Epithelial cell of proximal tubule (primary cell): ENCODE measurements around the gene DNAAF8. TPM values are rescaled to one million over a fixed set of nuclear protein-coding genes. Genes with fewer than 3 reads are reported as not detected.

Source experiments
- DNase-seq: peaks from one replicate; pipeline ENCODE4 v3.0.0-alpha.2; 2011; ENCODE audit warnings: low read depth
- H3K4me3 ChIP-seq: 2 replicates; pipeline ENCODE4 v1.5.1; 2011; ENCODE audit warnings: low read depth, mild to moderate bottlenecking, low read length
- total RNA-seq: library from RNA; depleted of rRNA; stranded (reverse); fragments of >200 nt; gene quantifications from 2 replicates; pipeline ENCODE4 v1.2.3, GENCODE V29; 2015
- TF ChIP-seq, protein P1 (sequence below): conservative IDR thresholded peaks from 2 replicates; pipeline ENCODE4 v1.5.1; 2012; ENCODE audit warnings: low read depth, mild to moderate bottlenecking, low read length

DNAAF8 gene
- total RNA-seq, 1 donor from 2014 or later: not detected

DNA sequence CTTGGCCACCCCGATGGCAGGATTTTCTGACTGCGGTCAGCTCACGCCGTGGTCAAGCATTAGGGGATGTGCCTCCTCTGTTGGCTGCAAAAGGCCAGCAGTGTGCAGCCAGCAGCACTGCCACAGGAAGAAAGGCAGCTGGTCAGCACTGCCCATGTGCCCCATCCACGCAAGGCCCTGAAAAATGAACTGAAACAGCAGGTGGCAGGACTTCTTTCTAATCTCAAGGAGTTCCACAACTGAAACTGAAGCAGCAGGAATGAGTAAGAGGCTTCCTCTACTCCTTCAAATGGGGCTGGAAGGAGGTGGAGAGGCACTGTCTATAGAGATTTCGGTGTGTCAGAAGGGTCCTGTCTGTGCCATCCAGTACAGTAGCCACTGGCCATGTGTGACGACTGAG lies 29.5 kb downstream of the DNAAF8 start:
- H3K4me3 ChIP-seq: no peak overlapping the region
- TF ChIP-seq, protein P1, sequence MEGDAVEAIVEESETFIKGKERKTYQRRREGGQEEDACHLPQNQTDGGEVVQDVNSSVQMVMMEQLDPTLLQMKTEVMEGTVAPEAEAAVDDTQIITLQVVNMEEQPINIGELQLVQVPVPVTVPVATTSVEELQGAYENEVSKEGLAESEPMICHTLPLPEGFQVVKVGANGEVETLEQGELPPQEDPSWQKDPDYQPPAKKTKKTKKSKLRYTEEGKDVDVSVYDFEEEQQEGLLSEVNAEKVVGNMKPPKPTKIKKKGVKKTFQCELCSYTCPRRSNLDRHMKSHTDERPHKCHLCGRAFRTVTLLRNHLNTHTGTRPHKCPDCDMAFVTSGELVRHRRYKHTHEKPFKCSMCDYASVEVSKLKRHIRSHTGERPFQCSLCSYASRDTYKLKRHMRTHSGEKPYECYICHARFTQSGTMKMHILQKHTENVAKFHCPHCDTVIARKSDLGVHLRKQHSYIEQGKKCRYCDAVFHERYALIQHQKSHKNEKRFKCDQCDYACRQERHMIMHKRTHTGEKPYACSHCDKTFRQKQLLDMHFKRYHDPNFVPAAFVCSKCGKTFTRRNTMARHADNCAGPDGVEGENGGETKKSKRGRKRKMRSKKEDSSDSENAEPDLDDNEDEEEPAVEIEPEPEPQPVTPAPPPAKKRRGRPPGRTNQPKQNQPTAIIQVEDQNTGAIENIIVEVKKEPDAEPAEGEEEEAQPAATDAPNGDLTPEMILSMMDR: no peak
- DNase-seq: no peak

DNA sequence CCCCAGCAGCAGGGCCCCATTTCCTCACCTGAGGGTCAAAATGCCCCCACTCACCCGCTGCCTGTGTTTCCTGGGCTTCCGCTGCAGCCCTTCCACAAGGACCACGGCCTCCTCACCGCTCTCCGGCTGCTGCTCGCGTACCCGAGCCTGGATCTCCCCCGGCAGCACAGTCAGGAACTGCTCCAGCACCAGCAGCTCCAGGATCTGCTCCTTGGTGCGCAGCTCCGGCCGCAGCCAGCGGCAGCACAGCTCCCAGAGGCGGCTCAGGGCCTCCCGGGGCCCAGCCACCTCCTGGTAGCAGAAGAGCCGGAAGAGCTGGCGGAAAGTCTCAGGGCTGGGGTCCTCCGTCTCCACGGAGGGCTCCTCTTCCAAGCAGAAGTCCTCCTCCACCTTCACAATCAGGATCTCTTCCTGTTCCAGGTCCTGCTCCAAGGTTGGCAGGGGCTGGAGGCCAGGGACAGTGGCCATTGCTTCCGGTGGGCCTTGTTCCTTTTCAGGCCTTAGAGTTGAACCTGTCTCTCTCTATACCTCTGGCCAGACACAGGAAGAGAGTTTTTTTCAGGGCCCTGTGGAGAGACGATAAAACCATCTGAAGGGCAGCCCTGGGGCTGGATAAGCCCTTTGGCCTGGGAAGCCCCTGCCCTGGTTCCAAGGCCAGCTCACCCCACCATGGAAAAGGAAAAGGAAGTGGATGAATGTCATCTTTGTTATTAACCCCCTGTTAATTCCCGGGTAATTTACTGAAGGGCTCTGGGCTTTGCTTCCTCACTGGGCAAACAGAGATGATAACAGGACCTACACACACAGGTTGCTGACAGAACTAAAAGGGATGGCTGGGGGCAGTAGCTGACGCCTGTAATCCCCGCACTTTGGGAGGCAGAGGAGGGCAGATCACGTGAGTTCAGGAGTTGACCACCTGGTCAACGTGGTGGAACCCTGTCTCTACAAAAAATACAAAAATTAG lies 31.5 kb downstream of the DNAAF8 start:
- TF ChIP-seq, protein P1: no peak
- DNase-seq: no peak
- peak overlapping the region; percentile 96 for H3K4me3 ChIP-seq

DNA sequence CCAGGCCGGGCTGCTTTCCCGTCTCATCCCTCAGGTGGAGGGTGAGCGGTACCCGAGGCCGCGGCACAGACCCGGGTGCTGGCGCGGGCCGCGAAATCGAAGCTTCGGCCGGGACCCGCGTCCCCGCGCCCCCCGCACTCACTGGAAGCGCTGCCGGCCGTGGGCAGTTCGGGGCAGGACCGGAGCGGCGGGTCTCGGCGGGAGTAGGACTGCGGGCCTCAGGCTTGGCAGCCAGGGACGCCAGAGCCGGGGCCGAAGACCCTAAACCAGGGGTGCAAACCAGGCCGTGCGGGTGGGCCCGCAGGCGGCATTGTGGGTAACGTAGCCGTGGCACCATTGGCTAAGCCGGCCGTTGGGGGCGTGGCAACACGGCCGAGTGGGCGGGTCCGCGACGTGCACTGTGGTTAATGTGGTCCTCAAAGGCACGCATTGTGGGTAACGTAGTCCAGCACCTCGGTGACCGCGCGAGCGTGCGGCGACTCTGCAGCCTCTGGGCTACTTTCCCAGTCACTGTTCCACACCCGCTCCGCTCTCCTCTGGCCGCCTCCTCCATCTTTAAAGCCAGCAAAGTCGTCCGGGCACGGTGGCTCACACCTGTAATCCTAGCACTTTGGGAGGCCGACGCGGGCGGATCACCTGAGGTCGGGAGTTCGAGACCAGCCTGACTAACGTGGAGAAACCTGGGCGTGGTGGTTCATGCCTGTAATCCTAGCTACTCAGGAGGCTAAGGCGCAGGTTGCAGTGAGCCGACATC lies 32.7 kb downstream of the DNAAF8 start, which contains the start of gene ZNF500:
TSS of gene ZNF500 (minus strand) at position 288 of the 754 bp plus-strand sequence. CDS start 1,184 bp downstream, outside the sequence.
- TF ChIP-seq, protein P1: no peak
- peak within 1 kb of the TSS; percentile 96 for H3K4me3 ChIP-seq
- DNase-seq: peak; percentile 48

DNA sequence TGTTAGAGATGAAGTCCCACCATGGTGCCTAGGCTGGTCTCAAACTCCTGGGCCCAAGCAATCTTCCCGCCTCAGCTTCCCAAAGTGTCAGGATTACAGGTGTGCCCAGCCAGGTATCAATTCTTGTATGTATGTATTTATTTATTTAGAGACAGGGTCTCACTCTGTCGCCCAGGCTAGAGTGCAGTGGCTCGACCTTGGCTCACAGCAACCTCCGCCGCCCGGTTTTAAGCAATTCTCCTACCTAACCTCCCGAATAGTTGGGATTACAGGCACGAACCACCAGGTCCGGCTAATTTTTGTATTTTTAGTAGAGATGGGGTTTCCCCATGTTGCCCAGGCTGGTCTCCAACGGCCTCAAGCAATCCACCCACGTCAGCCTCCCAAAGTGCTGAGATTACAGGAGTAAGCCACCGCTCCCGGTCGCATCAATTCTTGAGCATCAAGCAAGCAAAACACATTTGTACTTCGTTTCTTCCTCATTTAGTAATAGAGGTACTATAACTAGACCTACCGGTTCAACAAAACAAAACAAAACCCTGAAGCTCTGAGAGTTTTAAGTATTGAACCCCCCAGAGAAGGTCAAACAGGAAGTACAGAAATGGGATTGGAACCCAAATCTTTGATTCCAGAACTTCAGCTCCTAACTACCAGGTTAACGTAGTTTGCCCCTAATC lies 33.7 kb downstream of the DNAAF8 start:
- TF ChIP-seq, protein P1: no peak
- DNase-seq: no peak
- H3K4me3 ChIP-seq: peak overlapping the region; percentile 80

DNA sequence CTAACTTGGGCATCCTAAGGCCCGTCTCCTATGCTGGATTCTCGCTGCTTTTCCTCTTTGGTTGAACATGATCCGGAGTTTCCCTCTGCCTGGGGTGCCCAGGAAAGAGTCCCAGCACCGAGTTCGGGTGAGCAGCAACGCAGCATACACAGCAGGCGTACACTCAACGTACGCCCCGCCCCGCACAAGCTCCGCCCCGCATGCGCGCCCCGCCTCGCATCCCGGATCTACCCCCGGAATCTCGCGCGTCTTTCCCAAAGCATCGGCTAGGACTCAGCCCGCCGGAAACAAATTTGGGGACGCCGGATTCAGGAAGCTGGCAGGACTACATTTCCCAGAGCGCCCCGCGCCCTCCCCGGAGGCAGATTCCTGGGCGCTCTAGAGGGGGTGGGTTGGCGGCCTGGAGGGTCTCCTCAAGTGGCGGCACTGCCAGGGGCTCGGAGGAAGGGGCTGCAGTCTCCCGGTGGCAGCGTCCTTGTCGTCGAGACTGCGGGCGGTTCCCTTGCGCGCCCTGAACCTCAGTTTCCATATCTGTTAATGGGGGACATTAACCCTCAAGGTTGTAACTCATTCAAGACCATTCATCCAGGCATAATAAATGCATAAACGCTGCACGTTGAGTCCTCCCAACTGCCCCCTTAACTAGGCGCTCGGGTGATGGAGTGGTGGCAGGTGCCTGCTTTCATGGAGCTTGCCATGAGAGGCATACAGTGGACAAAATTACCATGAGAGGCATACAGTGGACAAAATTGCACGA lies 34.4 kb downstream of the DNAAF8 start:
- DNase-seq: peak; percentile 50
- H3K4me3 ChIP-seq: peak overlapping the region; percentile 80
- TF ChIP-seq, protein P1: no peak

DNA sequence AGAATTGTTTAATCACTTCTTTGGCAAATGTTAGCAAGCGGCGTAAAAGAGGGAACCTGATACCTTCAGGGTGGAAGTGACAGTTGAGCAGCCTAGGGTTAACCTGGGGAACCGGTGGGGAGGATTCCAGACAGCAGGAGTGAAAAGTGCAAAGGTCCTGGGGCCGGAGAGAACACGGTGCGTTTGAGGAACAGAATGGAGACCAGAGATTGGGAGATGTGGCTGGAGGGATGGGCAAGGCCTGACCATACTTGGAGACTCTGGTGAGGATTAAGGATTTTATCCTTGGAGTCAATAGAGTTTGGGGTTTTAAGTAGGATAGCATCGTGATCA lies 34.9 kb downstream of the DNAAF8 start:
- H3K4me3 ChIP-seq: peak overlapping the region; percentile 80
- no peak for DNase-seq

More for the DNA sequence above, 34.9 kb downstream of the DNAAF8 start:
- TF ChIP-seq, protein P1: no peak
